ENCODE measurements around the gene MFN2. TPM values are rescaled to one million over a fixed set of nuclear protein-coding genes. Genes with fewer than 3 reads are reported as not detected.
"Not testable (repeated sequence)": the region's sequence is repeated elsewhere in the genome, so short reads cannot be mapped to it uniquely, and the experiment has no call there.

The MFN2 gene
- total RNA-seq, 1 experiment from 2014 or later: 38.4 TPM

- DNase-seq (ENCODE audit: low spot score): no peak
Measured at GRCh38 chr1:11998636-11999035, 18.4 kb downstream of the MFN2 start.

- no peak for DNase-seq (ENCODE audit: low spot score)
Measured at GRCh38 chr1:11999236-11999635, 19.0 kb downstream of the MFN2 start.

DNA sequence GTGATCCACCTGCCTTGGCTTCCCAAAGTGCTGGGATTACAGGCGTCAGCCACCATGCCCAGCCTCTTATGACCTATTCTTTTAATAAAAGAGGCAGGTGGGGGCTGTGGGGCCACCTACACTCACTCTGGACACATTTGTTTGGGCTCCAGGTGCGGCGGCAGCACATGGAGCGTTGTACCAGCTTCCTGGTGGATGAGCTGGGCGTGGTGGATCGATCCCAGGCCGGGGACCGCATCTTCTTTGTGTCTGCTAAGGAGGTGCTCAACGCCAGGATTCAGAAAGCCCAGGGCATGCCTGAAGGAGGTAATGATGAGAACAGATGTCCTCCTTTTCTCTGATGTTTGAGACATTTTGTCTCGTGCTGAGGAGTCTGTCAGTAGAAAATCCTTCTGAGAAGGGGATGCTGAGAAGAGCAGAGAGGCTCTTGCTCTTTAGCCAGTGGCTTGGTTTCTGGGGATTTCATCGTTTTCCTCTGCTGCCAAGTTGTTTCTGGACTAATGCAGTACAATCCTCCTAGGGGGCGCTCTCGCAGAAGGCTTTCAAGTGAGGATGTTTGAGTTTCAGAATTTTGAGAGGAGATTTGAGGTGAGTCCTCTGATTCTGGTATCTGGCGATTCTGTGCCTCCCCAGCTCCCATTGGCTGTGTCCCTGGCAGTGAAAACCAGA lies 21.1 kb downstream of the MFN2 start:
- DNase-seq (ENCODE audit: low spot score): no peak

DNA sequence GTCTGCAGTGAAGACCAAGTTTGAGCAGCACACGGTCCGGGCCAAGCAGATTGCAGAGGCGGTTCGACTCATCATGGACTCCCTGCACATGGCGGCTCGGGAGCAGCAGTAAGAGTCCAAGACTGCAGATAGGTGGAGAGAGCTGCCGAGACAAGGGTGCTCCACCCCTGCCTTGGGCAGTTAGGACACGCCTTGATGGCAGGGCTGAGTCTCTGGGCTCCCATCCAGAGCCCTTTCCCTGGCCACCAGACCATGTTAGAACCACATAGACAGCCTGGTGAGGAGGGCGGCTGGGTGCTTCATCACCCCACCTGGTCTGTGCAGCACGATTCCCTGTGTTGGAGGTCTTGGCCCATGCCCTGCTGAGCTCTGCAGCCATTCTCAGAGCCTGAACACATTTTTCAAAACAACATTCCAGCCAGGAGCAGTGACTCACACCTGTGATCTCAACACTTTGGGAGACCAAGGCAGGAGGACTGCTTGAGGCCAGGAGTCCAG lies 21.8 kb downstream of the MFN2 start:
- DNase-seq (ENCODE audit: low spot score): no peak

- no peak for DNase-seq (ENCODE audit: low spot score)
Measured at GRCh38 chr1:12003762-12004161, 23.5 kb downstream of the MFN2 start.

DNA sequence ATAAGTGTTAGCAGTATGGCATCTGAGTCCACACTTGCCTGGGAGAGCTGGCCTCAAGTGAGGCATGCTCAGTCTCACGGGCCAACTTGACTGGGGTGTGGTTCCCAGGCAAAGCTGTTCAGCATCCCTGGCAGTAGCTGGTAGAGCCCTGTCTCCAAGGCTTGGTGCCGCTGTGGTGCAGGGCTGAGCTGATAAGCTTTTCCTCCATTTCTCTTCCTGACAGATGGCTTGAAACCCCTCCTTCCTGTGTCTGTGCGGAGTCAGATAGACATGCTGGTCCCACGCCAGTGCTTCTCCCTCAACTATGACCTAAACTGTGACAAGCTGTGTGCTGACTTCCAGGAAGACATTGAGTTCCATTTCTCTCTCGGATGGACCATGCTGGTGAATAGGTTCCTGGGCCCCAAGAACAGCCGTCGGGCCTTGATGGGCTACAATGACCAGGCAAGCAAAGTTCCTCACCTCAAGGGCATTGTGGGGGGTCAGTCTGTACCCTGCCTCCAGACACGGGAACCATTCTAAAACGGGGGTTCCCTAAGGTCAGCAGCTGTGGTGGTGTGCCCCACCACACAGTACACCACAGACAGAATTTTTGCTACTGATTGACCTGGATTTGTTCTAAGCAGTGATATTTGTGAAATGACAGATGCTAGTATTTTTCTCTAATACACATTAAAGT lies 25.4 kb downstream of the MFN2 start:
- no peak for DNase-seq (ENCODE audit: low spot score)

DNA sequence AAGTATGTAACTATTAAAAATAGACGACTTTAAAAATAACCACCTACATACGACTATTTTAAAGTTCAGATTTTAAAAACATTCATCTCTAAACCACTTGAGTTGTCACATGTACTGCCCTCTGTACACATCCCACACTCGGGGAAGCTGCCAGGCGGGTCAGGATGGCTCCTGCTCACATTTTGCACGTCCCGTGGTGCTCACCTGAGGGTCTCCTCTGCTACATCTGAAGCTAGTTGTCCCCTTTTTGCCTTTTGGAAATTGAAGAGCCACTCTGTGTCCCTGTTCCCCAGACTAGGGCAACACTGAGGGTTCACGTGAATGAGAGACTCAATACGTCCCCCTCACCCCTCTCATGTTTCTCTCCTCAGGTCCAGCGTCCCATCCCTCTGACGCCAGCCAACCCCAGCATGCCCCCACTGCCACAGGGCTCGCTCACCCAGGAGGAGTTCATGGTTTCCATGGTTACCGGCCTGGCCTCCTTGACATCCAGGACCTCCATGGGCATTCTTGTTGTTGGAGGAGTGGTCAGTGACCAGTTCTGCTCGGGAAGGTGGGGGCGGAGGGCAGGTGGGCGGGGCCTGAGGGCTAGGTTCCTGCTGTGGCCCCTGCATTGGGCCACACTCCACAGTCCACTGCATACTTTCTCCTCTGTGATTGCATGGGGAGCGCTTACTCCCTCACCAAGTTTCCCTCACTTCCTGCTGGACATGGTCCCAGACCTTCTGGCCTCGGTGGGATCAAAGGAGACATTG lies 26.1 kb downstream of the MFN2 start:
- no peak for DNase-seq (ENCODE audit: low spot score)

GRCh38 chr1:12007204-12007603 lies 27.0 kb downstream of the MFN2 start:
- no peak for DNase-seq (ENCODE audit: low spot score)

DNA sequence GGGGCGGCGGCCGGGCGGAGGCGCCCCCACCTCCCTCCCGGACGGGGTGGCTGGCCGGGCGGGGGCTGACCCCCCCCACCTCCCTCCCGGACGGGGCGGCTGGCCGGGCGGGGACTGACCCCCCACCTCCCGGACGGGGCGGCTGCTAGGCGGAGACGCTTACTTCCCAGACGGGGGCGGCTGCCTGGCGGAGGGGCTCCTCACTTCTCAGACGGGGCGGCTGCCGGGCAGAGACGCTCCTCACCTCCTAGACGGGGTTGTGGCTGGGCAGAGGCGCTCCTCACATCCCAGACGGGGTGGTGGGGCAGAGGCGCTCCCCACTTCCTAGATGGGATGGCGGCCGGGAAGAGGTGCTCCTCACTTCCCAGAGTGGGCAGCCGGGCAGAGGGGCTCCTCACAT lies 28.1 kb downstream of the MFN2 start:
- DNase-seq (ENCODE audit: low spot score): not testable (repeated sequence)

GRCh38 chr1:12009318-12009947 lies 29.2 kb downstream of the MFN2 start:
- no peak for DNase-seq (ENCODE audit: low spot score)

GRCh38 chr1:12010746-12011570 lies 30.7 kb downstream of the MFN2 start:
- DNase-seq (ENCODE audit: low spot score): no peak

DNA sequence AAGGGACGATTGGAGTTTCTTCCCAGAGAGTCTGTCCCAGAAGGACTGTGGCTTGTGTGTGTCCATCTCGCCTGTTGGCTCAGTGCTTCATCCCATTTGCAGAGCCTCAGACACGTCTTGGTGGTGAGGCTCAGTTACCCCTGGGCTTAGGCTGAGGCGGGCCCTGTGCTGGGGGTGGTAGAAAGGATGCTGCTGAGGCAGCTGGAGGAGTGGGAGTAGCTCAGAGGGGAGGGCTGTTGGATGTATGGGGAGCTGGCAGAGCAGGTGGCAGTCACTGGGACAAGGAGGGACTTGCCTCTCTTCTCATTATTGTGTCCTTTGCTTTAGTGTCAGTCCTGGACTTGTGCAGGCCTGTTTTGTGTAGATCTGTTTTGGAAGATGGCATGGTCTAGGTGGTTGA lies 31.8 kb downstream of the MFN2 start:
- DNase-seq (ENCODE audit: low spot score): no peak

- DNase-seq (ENCODE audit: low spot score): no peak
Measured at GRCh38 chr1:12012560-12013316, 32.5 kb downstream of the MFN2 start.

GRCh38 chr1:12014141-12014991 lies 34.1 kb downstream of the MFN2 start:
- no peak for DNase-seq (ENCODE audit: low spot score)

GRCh38 chr1:12015001-12015491 lies 34.8 kb downstream of the MFN2 start:
- no peak for DNase-seq (ENCODE audit: low spot score)

DNA sequence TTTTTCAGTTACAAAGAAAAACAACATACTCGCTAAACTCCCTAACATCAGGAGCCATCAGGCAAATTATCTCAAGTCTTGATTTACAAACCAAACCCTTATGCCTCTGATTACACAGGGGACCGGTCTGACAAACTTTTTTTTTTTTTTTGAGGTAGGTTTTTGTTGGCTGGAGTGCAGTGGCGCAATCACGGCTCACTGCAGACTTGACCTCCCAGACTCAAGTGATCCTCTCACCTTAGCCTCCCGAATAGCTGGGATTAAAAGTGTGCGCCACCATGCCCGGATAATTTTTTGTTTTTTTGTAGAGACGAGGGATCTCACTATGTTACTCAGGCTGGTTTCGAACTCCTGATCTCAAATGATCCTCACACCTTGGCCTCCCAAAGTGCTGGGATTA lies 35.3 kb downstream of the MFN2 start:
- DNase-seq (ENCODE audit: low spot score): no peak

DNA sequence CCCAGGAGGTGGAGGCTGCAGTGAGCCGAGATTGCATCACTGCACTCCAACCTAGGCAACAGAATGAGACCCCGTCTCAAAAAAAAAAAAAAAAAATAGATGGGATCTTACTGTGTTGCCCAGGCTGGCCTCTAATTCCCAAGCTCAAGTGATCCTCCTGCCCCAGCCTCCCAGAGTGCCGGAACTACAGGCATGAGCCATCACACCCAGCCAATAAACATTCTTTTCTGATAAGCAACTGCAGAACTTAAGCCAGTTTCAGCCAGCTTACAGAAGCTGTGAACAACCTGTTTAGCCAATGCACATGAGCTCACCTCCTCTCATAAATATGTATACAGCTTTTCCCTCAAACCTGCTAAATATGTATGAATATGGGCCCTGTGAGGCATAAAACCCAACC lies 35.9 kb downstream of the MFN2 start:
- no peak for DNase-seq (ENCODE audit: low spot score)

GRCh38 chr1:12019858-12020509 lies 39.7 kb downstream of the MFN2 start:
- no peak for DNase-seq (ENCODE audit: low spot score)

DNA sequence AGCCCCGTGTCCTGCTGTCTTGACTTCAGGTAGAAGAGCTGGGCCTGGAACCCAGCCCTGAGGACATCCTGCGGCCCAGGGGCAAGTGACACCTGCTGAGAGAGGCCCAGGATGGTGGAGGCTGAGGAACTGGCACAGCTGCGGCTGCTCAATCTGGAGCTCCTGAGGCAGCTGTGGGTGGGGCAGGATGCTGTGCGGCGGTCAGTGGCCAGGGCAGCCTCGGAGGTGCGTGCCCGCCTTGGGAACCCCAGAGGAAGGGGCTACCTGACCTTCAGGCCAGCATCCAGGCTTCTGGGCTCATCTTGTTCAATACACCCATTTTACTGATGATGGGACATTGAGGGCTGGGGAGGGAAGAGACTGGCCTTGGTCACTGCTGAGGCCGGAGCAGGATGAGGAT lies 41.4 kb downstream of the MFN2 start:
- DNase-seq (ENCODE audit: low spot score): no peak
